DND-41 (cell line): ENCODE results near the gene POP7.

Source experiments
- EZH2 ChIP-seq: IDR thresholded peaks from 3 replicates; pipeline ENCODE4 v1.6.1; 2012; ENCODE audit warnings: borderline replicate concordance, low read depth, mild to moderate bottlenecking, moderate library complexity, low read length, inconsistent platforms; ENCODE audit not compliant: severe bottlenecking
- TF ChIP-seq, protein P1 (sequence below): IDR thresholded peaks from 2 replicates; pipeline ENCODE4 v1.5.1; 2012; ENCODE audit warnings: borderline replicate concordance, low read length, moderate library complexity, mild to moderate bottlenecking; ENCODE audit not compliant: poor library complexity, severe bottlenecking; ENCODE audit errors: extremely low read depth

DNA sequence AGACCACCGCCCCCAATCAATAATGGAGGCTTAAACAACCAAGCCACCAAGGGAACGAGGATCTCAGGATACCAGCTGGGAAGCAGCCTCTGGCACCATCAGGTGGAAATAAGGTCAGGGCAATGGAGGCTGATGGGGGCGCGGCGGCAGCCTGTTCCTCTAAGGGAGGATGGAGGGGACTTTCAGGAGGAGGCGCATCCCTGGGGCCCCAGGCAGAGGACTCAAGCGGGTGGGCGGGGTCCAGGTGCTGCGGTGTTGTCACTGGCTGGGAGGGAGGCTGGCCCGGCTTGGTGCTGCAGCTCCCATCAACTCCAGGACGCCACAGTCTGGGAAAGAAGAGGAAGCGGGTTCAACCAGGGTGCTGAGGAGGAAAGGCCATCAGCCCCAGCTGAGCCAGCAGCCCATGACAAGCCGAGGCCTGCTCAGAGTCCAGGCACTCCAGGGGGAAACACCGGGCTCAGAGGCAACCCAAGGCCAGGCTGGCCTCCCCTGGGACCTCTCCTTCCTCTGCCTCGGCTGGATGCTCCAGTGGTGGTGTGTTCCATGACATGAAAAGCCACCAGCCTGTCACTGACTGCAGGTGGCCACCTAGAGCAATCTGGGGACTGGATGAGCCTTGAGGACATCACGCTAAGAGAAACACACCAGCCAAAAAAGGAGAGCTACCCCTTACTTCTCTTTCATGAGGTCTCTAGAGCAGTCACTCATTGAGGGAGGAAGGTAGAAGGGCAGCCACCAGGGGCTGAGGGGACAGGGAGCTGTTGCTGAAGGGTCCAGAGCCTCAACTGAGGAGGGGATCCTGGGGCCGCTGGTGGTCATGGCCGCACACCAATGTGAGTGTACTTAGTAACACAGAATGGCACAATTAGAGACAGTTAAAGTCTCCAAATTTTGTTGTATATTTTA lies 16.4 kb upstream of the POP7 start:
- TF ChIP-seq, protein P1, sequence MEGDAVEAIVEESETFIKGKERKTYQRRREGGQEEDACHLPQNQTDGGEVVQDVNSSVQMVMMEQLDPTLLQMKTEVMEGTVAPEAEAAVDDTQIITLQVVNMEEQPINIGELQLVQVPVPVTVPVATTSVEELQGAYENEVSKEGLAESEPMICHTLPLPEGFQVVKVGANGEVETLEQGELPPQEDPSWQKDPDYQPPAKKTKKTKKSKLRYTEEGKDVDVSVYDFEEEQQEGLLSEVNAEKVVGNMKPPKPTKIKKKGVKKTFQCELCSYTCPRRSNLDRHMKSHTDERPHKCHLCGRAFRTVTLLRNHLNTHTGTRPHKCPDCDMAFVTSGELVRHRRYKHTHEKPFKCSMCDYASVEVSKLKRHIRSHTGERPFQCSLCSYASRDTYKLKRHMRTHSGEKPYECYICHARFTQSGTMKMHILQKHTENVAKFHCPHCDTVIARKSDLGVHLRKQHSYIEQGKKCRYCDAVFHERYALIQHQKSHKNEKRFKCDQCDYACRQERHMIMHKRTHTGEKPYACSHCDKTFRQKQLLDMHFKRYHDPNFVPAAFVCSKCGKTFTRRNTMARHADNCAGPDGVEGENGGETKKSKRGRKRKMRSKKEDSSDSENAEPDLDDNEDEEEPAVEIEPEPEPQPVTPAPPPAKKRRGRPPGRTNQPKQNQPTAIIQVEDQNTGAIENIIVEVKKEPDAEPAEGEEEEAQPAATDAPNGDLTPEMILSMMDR = no peak
- no peak for TF ChIP-seq EZH2
